Hematopoietic multipotent progenitor cell treated with erythropoietin and hydrocortisone succinate and interleukin-3 and kit ligand, for 17 days (in vitro differentiated cells): ENCODE results near the gene PCDH1.

Source experiments
- DNase-seq: peaks from one replicate; pipeline ENCODE4 v3.0.0-alpha.2; 2015; ENCODE audit warnings: low spot score

PCDH1 gene

DNA sequence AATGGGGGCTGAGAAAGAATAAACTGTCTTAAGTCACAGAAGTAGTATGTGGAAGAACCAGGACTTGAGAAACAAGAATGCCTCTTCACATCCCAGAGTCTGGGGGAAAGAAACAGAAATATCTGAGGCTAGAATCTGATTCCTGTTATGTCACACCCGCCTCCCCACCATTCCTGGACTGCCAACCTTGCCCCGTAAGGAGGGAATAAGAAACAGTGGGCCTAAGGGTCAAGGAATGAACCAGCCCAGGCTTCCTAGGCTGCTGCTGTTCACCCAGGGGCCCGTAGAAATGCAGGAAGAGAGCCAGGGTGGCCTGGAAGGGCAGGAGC, 4.3 kb downstream of the PCDH1 start:
- DNase-seq, result no peak

- DNase-seq, result no peak
Observed at GRCh38 chr5:141872496-141873356, 5.5 kb downstream of the PCDH1 start.

GRCh38 chr5:141871870-141872269, 6.3 kb downstream of the PCDH1 start:
- DNase-seq, result no peak

DNA sequence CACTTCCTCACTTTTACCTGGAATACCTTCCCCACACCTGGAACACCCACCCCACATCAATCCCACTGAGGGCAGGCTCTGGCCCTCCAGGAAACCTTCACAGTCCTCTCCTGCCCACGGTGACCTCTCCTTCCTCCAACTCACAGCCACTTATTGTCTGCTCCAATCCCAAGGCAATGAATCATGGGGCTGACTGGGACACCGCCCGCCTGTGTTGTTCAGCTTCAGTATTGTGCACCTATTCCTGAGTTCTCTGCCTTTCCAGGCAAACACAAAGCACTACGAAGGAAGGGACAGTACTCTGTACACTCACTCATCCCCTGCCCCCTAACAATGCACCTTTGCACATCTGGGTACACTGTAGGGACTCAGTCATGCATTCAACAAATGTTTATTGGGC, 7.3 kb downstream of the PCDH1 start:
- DNase-seq, result no peak

DNA sequence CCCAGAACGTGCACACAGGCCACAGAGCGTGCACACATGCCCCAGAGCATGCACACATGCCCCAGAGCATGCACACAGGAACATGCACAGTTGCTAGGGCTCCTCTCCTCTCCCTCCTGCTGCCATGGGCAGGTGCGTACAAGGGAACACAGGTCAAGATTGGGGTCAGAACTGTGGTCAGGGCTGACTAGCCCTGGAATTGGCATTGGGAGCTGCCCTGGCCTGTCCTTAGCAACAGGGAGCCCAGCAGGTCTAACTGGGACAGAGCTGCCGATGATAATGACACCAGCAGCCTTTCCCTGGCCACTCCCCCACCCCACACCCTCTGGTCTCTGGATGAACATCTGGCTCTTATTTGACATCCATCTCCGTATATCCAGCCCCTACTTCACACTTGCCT, 8.0 kb downstream of the PCDH1 start:
- DNase-seq, result no peak

DNA sequence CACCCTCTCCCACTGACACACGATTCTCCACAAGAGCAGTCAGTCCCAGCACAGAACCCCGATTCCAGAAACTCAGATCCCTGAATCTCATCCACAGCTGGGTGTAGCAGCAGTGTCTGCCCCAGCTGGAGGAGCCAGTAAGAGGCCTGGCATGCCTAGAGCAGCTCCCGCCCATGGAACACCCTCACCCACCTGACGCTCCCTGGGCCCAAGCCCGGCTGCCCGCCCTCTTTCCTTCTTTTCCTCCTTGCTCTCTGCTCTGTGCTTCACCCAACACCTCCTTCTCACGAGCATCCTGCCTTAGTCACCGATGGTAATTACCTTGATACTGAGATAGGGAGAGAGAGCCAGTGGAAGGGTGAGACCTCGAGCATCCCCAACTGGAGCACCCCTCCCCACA, 8.7 kb downstream of the PCDH1 start:
- no peak for DNase-seq

GRCh38 chr5:141869040-141869439, 9.2 kb downstream of the PCDH1 start:
- no peak for DNase-seq

GRCh38 chr5:141868541-141868940, 9.7 kb downstream of the PCDH1 start:
- no peak for DNase-seq

DNA sequence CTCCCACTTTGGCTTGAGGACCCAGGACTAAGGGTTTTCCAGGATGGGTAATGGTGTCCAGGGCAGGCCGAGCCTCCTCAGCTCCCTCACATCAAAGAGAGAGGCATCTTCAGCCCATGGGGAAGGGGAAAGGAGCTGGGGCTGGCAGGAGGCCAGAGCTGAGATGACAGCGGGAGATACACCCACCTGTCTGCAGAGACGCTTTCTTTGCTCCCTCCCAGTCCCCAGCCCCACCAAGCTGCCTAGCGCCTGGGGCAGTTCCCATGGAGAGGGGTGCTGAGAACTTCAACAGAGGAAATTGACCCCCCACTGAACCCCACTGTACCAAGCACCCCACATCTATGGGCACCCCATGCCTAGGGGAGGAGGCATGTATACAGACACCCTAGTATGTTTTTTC, 10.6 kb downstream of the PCDH1 start:
- no peak for DNase-seq

DNA sequence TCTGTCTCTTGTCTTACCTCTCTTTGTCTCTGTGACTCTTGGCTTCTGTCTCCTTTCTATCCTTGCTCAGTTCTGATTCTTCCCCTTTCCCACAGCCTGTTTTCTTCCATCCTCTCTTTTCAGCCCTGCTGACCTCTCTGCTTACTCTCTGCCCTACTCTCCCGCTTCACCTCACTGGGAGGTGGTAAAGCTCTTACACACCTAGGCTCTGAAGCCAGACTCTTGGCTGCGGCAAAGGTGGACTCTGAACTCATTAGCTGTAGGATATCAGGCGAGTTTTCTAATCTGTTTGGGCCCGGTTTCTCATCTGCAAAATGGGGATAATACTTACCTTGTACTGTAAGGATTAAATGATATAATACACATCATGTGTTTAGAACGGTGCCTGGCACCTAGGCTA, 11.1 kb downstream of the PCDH1 start:
- no peak for DNase-seq

DNA sequence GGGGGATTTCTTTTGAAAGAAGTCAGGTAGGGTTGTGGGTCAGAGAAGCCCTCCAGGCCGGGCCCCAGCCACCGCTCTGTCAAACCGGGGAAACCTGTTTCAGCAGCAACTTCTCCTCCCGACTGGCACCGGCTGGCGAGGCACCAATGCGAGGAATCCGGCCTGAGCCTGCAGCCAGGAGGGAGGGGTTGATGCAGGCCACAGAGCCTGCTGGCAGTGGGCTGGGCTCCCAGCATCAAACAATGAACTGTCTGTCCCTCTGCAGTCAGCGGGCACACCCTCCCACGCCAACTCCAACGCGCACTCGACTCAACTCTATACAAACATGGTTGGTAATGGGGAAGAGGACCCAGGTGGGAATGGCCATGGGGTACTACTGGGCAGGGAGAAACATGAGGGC, 12.1 kb downstream of the PCDH1 start:
- no peak for DNase-seq

- no peak for DNase-seq
Observed at GRCh38 chr5:141865406-141865805, 12.8 kb downstream of the PCDH1 start.

- no peak for DNase-seq
Observed at GRCh38 chr5:141864371-141865370, 13.5 kb downstream of the PCDH1 start.

DNA sequence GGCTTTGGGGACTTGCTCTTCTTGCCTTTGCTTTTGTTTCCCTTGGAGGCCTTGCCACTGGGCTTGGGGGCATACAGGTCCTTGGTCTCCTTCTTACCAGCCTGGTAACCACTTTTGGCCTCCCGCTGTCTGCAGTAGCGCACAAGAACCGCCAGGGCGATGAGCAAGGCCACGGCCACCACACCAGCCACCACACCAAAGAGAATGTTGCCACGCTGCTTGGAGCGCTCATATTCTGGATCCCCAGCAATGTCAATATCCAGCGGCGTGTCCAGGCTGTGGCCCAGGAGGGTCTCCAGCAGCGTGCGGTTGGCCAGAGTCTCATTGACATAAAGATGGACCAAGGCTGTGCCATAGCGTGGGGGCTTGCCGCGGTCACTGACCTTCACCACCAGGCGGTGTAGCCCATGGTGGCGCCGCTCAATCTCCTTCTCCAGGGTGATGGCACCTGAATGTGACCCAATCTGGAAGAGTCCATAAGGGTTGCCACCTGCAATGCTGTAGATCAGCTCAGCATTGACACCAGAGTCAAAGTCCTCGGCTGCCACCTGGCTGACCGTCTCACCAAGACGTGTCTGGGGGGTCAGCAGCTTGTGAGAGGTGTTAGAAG, 14.5 kb downstream of the PCDH1 start:
- DNase-seq, result no peak

DNA sequence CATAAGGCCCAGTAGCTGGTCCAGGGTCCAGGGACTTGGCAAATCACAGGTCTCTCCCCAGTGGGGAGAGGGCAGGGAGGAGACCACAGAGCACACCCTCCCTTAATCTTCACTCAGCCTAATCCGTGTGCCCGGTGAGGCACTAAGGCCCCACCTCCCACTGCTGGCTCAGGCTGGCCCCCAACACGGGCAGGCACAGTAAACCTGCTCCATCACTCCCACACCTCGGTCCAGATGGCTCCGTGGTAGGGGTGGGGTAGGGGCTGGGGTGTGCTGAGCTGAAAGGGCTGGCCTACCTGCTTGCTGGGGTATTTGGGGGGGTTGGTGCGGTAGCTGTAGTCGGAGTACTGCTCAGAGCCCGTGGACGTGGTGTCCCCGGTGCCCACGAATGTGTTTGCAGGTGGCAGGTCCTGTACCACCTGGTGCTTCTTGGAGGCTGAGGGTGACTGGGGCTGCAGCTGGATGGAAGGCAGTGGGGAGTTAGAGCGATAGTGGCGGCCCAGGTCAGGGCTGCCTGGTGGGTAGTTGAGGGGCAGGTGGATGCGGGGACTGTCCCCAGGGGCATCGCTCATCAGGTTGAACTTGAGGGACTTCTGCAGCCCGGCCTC, 15.2 kb downstream of the PCDH1 start:
- no peak for DNase-seq

DNA sequence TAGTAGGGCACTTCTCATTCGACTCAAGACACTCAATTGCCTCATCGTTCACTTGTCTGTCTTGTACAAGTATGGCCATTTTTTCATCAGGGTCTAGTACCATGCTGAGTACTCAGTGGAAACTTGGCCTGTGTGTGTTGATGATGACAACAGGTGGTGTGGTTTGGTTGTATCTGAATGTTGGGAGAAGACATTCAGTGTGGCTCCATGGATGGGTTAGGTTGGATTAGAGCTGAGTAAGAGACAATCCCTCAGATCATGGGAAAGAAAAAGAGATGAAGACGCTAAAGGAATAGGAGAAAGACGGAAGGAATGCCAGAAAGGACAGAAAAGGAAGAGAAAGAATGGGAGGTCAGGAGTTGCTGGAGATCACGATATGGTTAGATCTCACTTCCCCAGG, 17.0 kb downstream of the PCDH1 start:
- DNase-seq, result no peak

GRCh38 chr5:141858079-141858765, 20.0 kb downstream of the PCDH1 start:
- no peak for DNase-seq

- no peak for DNase-seq
Observed at GRCh38 chr5:141857226-141857625, 21.0 kb downstream of the PCDH1 start.

DNA sequence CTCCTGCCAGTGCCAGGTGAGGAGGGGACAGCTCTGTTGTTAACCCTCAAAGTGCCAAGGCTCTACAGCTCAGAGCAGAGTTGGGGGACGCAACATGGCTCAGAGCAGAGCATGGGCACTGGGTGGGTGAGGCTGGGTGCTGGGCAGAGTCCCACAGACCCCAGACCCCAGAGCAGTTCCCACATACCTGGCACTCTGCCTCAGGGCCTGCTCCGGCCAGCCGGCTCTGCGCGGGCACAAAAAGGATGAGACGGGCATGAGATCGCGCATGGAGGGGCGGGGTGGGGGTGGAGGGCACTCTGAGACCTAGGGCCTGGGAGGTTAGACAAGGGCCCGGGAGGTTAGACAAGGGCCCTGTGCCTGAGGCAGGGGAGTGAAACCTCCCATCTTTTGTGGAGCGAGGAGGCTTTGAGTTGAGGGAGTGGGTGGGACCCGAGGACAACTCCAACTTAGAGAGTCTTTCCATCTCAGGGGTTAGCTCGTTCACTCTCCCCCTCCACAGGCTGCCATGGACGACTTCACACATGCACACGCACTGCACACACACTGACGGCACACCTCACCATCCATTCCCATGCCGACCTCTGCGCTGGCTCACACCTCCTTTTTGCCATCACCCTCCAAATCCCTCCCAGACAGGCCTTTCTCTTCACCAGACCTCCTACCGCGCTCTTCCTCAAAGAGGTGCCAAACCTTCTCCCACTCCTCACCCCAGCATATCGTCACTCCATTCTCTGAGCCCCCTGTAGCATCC, 22.0 kb downstream of the PCDH1 start:
- no peak for DNase-seq

DNA sequence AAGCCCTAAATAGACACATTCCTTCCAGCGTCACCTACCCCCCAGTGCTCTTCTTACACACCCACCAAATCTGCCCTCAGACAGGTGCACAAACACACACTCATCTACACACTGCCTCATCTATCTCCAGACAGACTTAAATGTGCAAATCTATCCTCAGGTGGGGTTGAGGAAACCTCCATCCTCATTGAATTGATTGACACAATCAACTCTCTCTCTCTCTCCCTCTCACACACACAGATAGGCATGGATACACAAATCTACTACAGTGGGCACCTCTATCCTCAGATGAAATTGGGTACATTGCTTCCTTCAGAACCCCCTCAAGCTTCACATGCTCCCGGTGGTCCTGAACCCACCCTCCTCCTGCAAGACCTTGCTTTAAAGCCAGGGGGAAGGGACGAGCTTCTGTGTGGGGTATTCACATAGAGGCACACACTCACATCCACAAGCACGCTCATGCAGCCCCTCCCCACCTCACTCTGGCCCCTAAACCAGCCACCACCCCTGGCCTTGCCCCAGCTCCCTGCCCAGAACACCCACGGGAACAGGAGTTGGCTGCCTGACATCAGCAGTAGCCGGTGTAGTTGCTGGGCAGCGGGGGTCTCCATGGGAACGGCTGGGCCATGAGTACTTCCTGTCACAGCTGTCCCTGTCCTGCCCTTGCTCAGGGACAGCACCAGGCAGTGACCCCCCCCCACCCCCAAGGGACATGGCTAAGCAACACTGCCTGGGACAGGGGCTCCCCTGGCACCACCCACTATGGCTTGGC, 22.8 kb downstream of the PCDH1 start:
- no peak for DNase-seq
